Type B pancreatic cell (in vitro differentiated cells): ENCODE results near the gene AK9. TPM values are rescaled to one million over a fixed set of nuclear protein-coding genes. Genes with fewer than 3 reads are reported as not detected.

Experiments used
- DNase-seq: peaks from one replicate; pipeline ENCODE4 v3.0.0; 2021; ENCODE audit warnings: mixed read lengths; ENCODE audit not compliant: unreplicated experiment; ENCODE audit errors: extremely low spot score
- H3K27ac Mint-ChIP-seq: 2 replicates; pipeline ENCODE4 v1.8.0; 2021; ENCODE audit warnings: mild to moderate bottlenecking, mixed read lengths
- H3K27me3 Mint-ChIP-seq: 2 replicates; pipeline ENCODE4 v1.8.0; 2021; ENCODE audit warnings: mixed read lengths
- H3K36me3 Mint-ChIP-seq: 2 replicates; pipeline ENCODE4 v1.8.0; 2021; ENCODE audit warnings: mixed read lengths
- H3K4me1 Mint-ChIP-seq: one replicate; pipeline ENCODE4 v1.8.0; 2021; ENCODE audit warnings: mixed read lengths; ENCODE audit not compliant: unreplicated experiment
- H3K4me3 Mint-ChIP-seq: 2 replicates; pipeline ENCODE4 v1.8.0; 2021; ENCODE audit warnings: mild to moderate bottlenecking, mixed read lengths
- H3K9me3 Mint-ChIP-seq: 2 replicates; pipeline ENCODE4 v1.8.0; 2021; ENCODE audit warnings: mixed read lengths
- CTCF ChIP-seq: fragments of 200-600 bp; sonication (generic); conservative IDR thresholded peaks from 2 replicates; pipeline ENCODE4 v1.5.0; 2021; ENCODE audit warnings: antibody characterized with exemption, mild to moderate bottlenecking
- total RNA-seq: library from RNA; stranded (reverse); gene quantifications from 2 replicates; pipeline ENCODE4 v1.2.1, GENCODE V29; 2021; ENCODE audit warnings: low replicate concordance

The AK9 gene
- total RNA-seq, 1 donor from 2014 or later = 8.1 TPM

- peaks cover 5% of the 10 kb centered on the region for H3K9me3 Mint-ChIP-seq
- H3K4me1 Mint-ChIP-seq = no peaks in the 10 kb centered on the region
- no peak overlapping the region for H3K4me3 Mint-ChIP-seq
- TF ChIP-seq CTCF = no peak
- H3K27ac Mint-ChIP-seq = no peak overlapping the region
- no peak for DNase-seq
- H3K27me3 Mint-ChIP-seq = no peaks in the 10 kb centered on the region
- no peaks in the 10 kb centered on the region for H3K36me3 Mint-ChIP-seq
These were observed 12.8 kb downstream of the AK9 start for GRCh38 chr6:109678240-109678639.

- peaks cover 3% of the 10 kb centered on the region for H3K9me3 Mint-ChIP-seq
- no peaks in the 10 kb centered on the region for H3K36me3 Mint-ChIP-seq
- no peak for TF ChIP-seq CTCF
- H3K4me1 Mint-ChIP-seq = no peaks in the 10 kb centered on the region
- H3K27ac Mint-ChIP-seq = no peak overlapping the region
- no peak overlapping the region for H3K4me3 Mint-ChIP-seq
- no peaks in the 10 kb centered on the region for H3K27me3 Mint-ChIP-seq
- DNase-seq = no peak
These were observed 14.3 kb downstream of the AK9 start for GRCh38 chr6:109676724-109677123.

- H3K9me3 Mint-ChIP-seq = no peaks in the 10 kb centered on the region
- no peak overlapping the region for H3K27ac Mint-ChIP-seq
- no peak for TF ChIP-seq CTCF
- H3K4me3 Mint-ChIP-seq = no peak overlapping the region
- peaks cover 3% of the 10 kb centered on the region for H3K36me3 Mint-ChIP-seq
- H3K27me3 Mint-ChIP-seq = no peaks in the 10 kb centered on the region
- no peaks in the 10 kb centered on the region for H3K4me1 Mint-ChIP-seq
- no peak for DNase-seq
These were observed 18.2 kb downstream of the AK9 start for GRCh38 chr6:109672839-109673238.

GRCh38 chr6:109672175-109672574 is 18.8 kb downstream of the AK9 start:
- TF ChIP-seq CTCF = no peak
- Mint-ChIP-seq H3K36me3 (peaks cover 3% of the 10 kb centered on the region), H3K27ac (no peak overlapping the region), H3K27me3 (no peaks in the 10 kb centered on the region), H3K4me1 (no peaks in the 10 kb centered on the region), H3K9me3 (no peaks in the 10 kb centered on the region), H3K4me3 (no peak overlapping the region)
- no peak for DNase-seq

GRCh38 chr6:109671733-109672132 is 19.3 kb downstream of the AK9 start:
- no peaks in the 10 kb centered on the region for H3K27me3 Mint-ChIP-seq
- H3K4me1 Mint-ChIP-seq = no peaks in the 10 kb centered on the region
- TF ChIP-seq CTCF = no peak
- H3K4me3 Mint-ChIP-seq = no peak overlapping the region
- H3K27ac Mint-ChIP-seq = no peak overlapping the region
- DNase-seq = no peak
- H3K9me3 Mint-ChIP-seq = no peaks in the 10 kb centered on the region
- H3K36me3 Mint-ChIP-seq = peaks cover 3% of the 10 kb centered on the region

GRCh38 chr6:109669811-109670210 is 21.2 kb downstream of the AK9 start:
- Mint-ChIP-seq H3K4me3 (no peak overlapping the region), H3K36me3 (peaks cover 3% of the 10 kb centered on the region), H3K27me3 (no peaks in the 10 kb centered on the region)

More at GRCh38 chr6:109669811-109670210, 21.2 kb downstream of the AK9 start:
- TF ChIP-seq CTCF = no peak
- H3K4me1 Mint-ChIP-seq = no peaks in the 10 kb centered on the region
- DNase-seq = no peak
- no peaks in the 10 kb centered on the region for H3K9me3 Mint-ChIP-seq
- H3K27ac Mint-ChIP-seq = no peak overlapping the region
